Naive thymus-derived CD8-positive, alpha-beta T cell (primary cell): ENCODE data around the gene CHSY3. TPM values are rescaled to one million over a fixed set of nuclear protein-coding genes. Genes with fewer than 3 reads are reported as not detected.

ENCODE experiments used
- ATAC-seq, 2 donors: fragments of 150-1000 bp; cut with Tn5 transposase in 1 of 2; sonication (Bioruptor Pico), chemical (Tn5 transposase) in 1 of 2; 1 replicate in 1 of 2; 2 replicates in 1 of 2; pipeline ENCODE4 v1.10.0; 2021; ENCODE audit warnings: mild to moderate bottlenecking in 2 of 2, moderate library complexity in 2 of 2
- POLR2A ChIA-PET: fragments of 350-600 bp; sonication (Branson Sonifier 250); formaldehyde crosslinking; loops from one replicate; lab custom pipeline; 2021; ENCODE audit warnings: antibody characterized with exemption; lab: Charles Lee
- DNase-seq, 10 donors: peaks; one replicate each; pipeline versions ENCODE4 v3.0.0 to v3.0.0-alpha.2; 2020 to 2022
- H3K27ac Mint-ChIP-seq, 10 donors: one replicate each; pipeline ENCODE4 v1.8.0; 2020 to 2022; ENCODE audit warnings: mild to moderate bottlenecking in 10 of 10, mixed read lengths in 10 of 10, moderate library complexity in 4 of 10, inconsistent platforms in 1 of 10
- H3K27me3 Mint-ChIP-seq, 5 donors: one replicate each; pipeline ENCODE4 v1.8.0; 2021 to 2022; ENCODE audit warnings: mixed read lengths in 5 of 5
- H3K36me3 Mint-ChIP-seq, 3 donors: one replicate each; pipeline ENCODE4 v1.8.0; 2020 to 2022; ENCODE audit warnings: mixed read lengths in 3 of 3, mild to moderate bottlenecking in 2 of 3, inconsistent platforms in 1 of 3
- H3K4me1 Mint-ChIP-seq, 4 donors: one replicate each; pipeline ENCODE4 v1.8.0; 2021 to 2022; ENCODE audit warnings: mixed read lengths in 4 of 4
- H3K4me3 Mint-ChIP-seq, 10 donors: one replicate each; pipeline ENCODE4 v1.8.0; 2020 to 2022; ENCODE audit warnings: mild to moderate bottlenecking in 10 of 10, mixed read lengths in 10 of 10, moderate library complexity in 6 of 10, inconsistent platforms in 1 of 10
- H3K9me3 Mint-ChIP-seq, 9 donors: one replicate each; pipeline ENCODE4 v1.8.0; 2020 to 2022; ENCODE audit warnings: mixed read lengths in 9 of 9, mild to moderate bottlenecking in 3 of 9, inconsistent platforms in 1 of 9, moderate library complexity in 1 of 9
- polyA plus RNA-seq, 3 donors: library from polyadenylated mRNA; unstranded; fragments of 300-500 nt; fragmentation: Illumina TruSeq; gene quantifications; one replicate each; pipeline ENCODE4 v1.2.3, GENCODE V29; 2021
- total RNA-seq, 8 experiments: library from RNA in 2 of 8; stranded (reverse) in 2 of 8; gene quantifications; one replicate each; pipeline ENCODE4 v1.2.3 and lab custom pipeline; 2021 to 2026

Gene CHSY3
- total and polyA plus RNA-seq, 5 experiments from 2014 or later = 0.31 TPM; not detected in 4

DNA sequence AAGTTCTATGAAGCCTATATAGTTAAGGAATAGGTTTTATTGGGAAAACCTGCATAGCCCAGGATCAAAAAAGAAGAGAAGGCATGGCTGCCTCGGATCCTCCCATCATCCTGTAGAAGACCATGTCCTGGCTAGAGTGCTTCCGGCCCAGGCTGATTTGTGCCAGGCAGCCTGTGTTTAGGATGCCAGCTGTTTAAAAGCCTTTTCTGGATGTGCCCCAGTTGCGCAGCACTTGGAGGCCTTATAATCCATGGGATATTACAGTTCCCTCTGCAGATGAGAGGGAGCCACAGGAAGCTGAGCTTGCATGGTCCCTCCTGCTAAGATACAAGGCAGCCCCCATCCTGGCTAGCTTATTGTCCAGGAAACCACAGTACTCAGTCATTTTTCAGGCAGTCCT is 97.9 kb downstream of the CHSY3 start:
- ATAC-seq = no peak
- H3K27ac Mint-ChIP-seq = no peak overlapping the region

DNA sequence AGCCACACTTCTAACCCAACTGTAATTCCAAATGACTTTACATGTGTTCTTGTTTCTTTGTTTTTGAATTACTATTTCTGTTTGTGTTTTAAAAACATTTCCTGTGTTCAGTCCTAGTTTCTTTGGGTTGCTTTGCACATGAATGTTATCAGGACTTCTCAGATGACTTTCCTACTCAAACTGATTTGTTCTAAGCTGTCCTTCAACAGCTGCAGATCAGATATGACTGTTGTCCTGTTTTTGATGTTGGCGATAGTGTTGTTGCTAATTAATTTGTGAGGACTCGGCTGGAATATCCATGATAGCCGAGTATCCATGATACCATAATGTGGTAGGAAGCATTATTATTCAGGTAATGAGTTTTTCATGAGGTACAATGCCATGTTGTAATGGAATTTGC is 98.6 kb downstream of the CHSY3 start:
- H3K27me3 Mint-ChIP-seq = peaks cover 0 to 8% (median 3%) of the 10 kb centered on the region in 5 donors

More for the DNA sequence above, 97.9 kb downstream of the CHSY3 start:
- DNase-seq = no peak
- Mint-ChIP-seq H3K27me3 (peaks cover 0 to 8% (median 3%) of the 10 kb centered on the region in 5 donors), H3K4me3 (no peak overlapping the region), H3K36me3 (no peaks in the 10 kb centered on the region), H3K4me1 (no peaks in the 10 kb centered on the region), H3K9me3 (peaks cover 0 to 2% (median 0%) of the 10 kb centered on the region in 9 donors)
- POLR2A ChIA-PET = no interaction called here

DNA sequence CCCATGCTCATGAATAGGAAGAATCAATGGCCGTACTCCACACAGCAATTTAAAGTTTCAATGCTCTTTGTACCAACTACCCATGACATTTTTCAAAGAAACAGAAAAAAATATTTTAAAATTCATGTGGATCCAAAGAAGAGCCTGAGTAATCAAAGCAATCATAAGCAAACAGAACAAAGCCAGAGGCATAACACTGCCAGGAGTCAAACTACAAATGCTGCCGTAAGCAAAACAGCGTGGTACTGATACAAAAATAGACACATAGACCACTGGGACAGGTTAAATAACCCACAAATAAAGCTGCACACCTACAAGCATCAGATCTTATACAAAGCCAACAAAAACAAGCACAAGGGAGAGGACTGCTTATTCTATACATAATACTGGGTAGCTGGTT is 107.7 kb downstream of the CHSY3 start:
- no peak for DNase-seq
- Mint-ChIP-seq H3K27me3 (no peaks in the 10 kb centered on the region), H3K9me3 (peaks cover 0 to 41% (median 13%) of the 10 kb centered on the region in 9 donors), H3K27ac (no peak overlapping the region), H3K4me1 (no peaks in the 10 kb centered on the region), H3K36me3 (peaks cover 0 to 3% (median 0%) of the 10 kb centered on the region in 3 donors), H3K4me3 (no peak overlapping the region)
- no peak for ATAC-seq
- POLR2A ChIA-PET = no interaction called here

More for the DNA sequence above, 98.6 kb downstream of the CHSY3 start:
- POLR2A ChIA-PET = no interaction called here
- Mint-ChIP-seq H3K9me3 (peaks cover 0 to 4% (median 0%) of the 10 kb centered on the region in 9 donors), H3K27ac (no peak overlapping the region), H3K36me3 (no peaks in the 10 kb centered on the region), H3K4me1 (no peaks in the 10 kb centered on the region), H3K4me3 (no peak overlapping the region)
- ATAC-seq = no peak
- DNase-seq = no peak

DNA sequence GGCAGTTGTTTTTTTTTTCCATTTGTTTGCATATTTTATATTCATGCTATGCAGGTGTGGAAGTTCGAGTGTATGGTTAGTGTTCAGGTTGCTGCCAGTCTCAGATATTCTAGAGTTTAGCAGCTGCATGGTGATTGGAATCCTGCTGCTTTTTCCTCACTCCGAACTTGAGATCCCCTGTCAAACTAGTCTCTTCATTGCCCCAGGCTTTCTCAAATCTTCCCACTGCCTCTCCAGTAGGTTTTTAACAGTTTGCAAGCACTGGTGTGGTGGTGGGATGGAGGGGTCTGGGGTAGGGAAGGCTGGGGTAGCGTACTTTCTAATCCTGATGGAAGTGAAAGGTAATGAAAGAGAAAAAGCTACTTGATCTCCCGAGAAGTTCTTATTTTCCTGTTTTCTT is 112.9 kb downstream of the CHSY3 start:
- H3K9me3 Mint-ChIP-seq = peaks cover 0 to 16% (median 6%) of the 10 kb centered on the region in 9 donors
- H3K27me3 Mint-ChIP-seq = no peaks in the 10 kb centered on the region
- no peaks in the 10 kb centered on the region for H3K36me3 Mint-ChIP-seq
- POLR2A ChIA-PET = no interaction called here
- H3K27ac Mint-ChIP-seq = no peak overlapping the region
- DNase-seq (no peak), ATAC-seq (no peak)
- H3K4me3 Mint-ChIP-seq = no peak overlapping the region
- H3K4me1 Mint-ChIP-seq = no peaks in the 10 kb centered on the region

- no peak for ATAC-seq
- no peak overlapping the region for H3K4me3 Mint-ChIP-seq
- H3K27ac Mint-ChIP-seq = no peak overlapping the region
- DNase-seq = no peak
- H3K27me3 Mint-ChIP-seq = no peaks in the 10 kb centered on the region
- POLR2A ChIA-PET = no interaction called here
- no peaks in the 10 kb centered on the region for H3K4me1 Mint-ChIP-seq
- H3K36me3 Mint-ChIP-seq = no peaks in the 10 kb centered on the region
- H3K9me3 Mint-ChIP-seq = peaks cover 0 to 14% (median 4%) of the 10 kb centered on the region in 9 donors
These were observed 114.4 kb downstream of the CHSY3 start for GRCh38 chr5:130018641-130019040.

GRCh38 chr5:130021000-130021399 is 116.7 kb downstream of the CHSY3 start:
- ATAC-seq (no peak), DNase-seq (no peak)
- peaks cover 0 to 6% (median 0%) of the 10 kb centered on the region in 9 donors for H3K9me3 Mint-ChIP-seq
- H3K27me3 Mint-ChIP-seq = no peaks in the 10 kb centered on the region
- H3K27ac Mint-ChIP-seq = no peak overlapping the region
- H3K4me1 Mint-ChIP-seq = no peaks in the 10 kb centered on the region
- no peak overlapping the region for H3K4me3 Mint-ChIP-seq
- no peaks in the 10 kb centered on the region for H3K36me3 Mint-ChIP-seq
- POLR2A ChIA-PET = no interaction called here

GRCh38 chr5:130021876-130022275 is 117.6 kb downstream of the CHSY3 start:
- ATAC-seq (no peak), DNase-seq (no peak)
- Mint-ChIP-seq H3K27ac (no peak overlapping the region), H3K27me3 (no peaks in the 10 kb centered on the region), H3K4me1 (no peaks in the 10 kb centered on the region), H3K36me3 (no peaks in the 10 kb centered on the region), H3K9me3 (peaks cover 0 to 2% (median 0%) of the 10 kb centered on the region in 9 donors), H3K4me3 (no peak overlapping the region)
- POLR2A ChIA-PET = no interaction called here

GRCh38 chr5:130023604-130024003 is 119.3 kb downstream of the CHSY3 start:
- Mint-ChIP-seq H3K27ac (no peak overlapping the region), H3K27me3 (no peaks in the 10 kb centered on the region), H3K36me3 (no peaks in the 10 kb centered on the region), H3K4me3 (no peak overlapping the region), H3K4me1 (no peaks in the 10 kb centered on the region), H3K9me3 (peaks cover 0 to 3% (median 0%) of the 10 kb centered on the region in 9 donors)
- ATAC-seq (no peak), DNase-seq (no peak)
- POLR2A ChIA-PET = no interaction called here

GRCh38 chr5:130024006-130024405 is 119.7 kb downstream of the CHSY3 start:
- Mint-ChIP-seq H3K27me3 (no peaks in the 10 kb centered on the region), H3K4me3 (no peak overlapping the region), H3K36me3 (no peaks in the 10 kb centered on the region), H3K27ac (no peak overlapping the region), H3K9me3 (peaks cover 0 to 4% (median 0%) of the 10 kb centered on the region in 9 donors), H3K4me1 (no peaks in the 10 kb centered on the region)
- DNase-seq (no peak), ATAC-seq (no peak)
- POLR2A ChIA-PET = no interaction called here

- Mint-ChIP-seq H3K4me3 (no peak overlapping the region), H3K9me3 (peaks cover 0 to 4% (median 0%) of the 10 kb centered on the region in 9 donors), H3K27me3 (no peaks in the 10 kb centered on the region), H3K27ac (no peak overlapping the region), H3K36me3 (no peaks in the 10 kb centered on the region), H3K4me1 (no peaks in the 10 kb centered on the region)
- DNase-seq (no peak), ATAC-seq (no peak)
- POLR2A ChIA-PET = no interaction called here
These were observed 121.2 kb downstream of the CHSY3 start for GRCh38 chr5:130025511-130025910.

DNA sequence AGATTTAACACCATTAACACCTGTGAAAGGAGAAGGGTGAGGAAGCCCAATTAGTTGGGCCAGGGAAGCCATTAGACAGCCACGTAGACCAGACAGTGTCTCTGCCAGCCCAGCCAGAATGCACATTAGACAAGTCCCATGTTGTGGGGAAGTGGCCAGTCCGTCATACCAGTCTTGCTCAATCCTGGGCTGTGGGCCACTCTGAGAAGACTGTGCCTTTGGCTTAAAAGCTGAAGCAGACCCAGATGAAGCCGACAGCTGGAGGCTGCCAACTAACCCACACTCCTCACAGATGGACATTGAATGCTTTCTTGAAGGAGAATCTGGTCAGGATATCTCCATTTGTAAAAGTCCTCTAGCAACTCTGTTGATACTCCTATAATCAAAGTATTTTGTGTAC is 128.5 kb downstream of the CHSY3 start:
- ATAC-seq = no peak
- no peaks in the 10 kb centered on the region for H3K4me1 Mint-ChIP-seq
- POLR2A ChIA-PET = no interaction called here
- no peaks in the 10 kb centered on the region for H3K36me3 Mint-ChIP-seq
- peaks cover 0 to 7% (median 0%) of the 10 kb centered on the region in 9 donors for H3K9me3 Mint-ChIP-seq
- peaks cover 0 to 8% (median 3%) of the 10 kb centered on the region in 5 donors for H3K27me3 Mint-ChIP-seq
- no peak overlapping the region for H3K4me3 Mint-ChIP-seq
- no peak for DNase-seq
- H3K27ac Mint-ChIP-seq = no peak overlapping the region

DNA sequence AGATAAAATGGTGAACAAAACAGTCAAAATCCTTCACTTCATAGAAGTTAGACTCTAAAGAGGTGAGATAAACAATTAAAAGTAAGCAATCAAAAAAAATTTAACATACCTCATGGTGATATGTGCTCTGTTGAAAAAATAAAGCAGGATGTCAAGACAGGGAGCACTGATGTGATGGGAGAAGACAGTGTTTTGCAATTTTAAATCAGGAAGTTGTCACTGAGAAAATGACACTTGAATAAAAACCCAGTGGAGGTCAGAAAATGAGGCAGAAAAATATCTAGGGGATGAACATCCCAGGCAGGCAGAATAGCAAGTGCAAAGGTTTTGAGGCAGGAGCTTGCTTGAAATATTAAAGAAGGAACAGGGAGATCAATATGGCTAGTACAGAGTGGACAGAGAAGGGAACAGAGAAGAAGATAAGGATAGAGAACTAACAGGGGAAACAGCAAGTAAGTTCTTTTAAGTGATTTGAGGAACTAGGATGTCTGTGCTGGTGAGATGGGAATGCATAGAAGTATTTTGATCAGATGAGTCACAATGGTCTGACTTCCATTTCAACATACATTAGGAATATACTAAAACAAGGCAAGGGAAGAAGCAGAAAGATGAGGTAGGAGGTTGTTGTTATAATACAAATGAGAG is 130.4 kb downstream of the CHSY3 start:
- Mint-ChIP-seq H3K27me3 (peaks cover 0 to 8% (median 3%) of the 10 kb centered on the region in 5 donors), H3K36me3 (no peaks in the 10 kb centered on the region), H3K4me1 (no peaks in the 10 kb centered on the region), H3K4me3 (no peak overlapping the region), H3K9me3 (peaks cover 0 to 3% (median 0%) of the 10 kb centered on the region in 9 donors), H3K27ac (no peak overlapping the region)
- ATAC-seq (no peak), DNase-seq (no peak)
- POLR2A ChIA-PET = no interaction called here

DNA sequence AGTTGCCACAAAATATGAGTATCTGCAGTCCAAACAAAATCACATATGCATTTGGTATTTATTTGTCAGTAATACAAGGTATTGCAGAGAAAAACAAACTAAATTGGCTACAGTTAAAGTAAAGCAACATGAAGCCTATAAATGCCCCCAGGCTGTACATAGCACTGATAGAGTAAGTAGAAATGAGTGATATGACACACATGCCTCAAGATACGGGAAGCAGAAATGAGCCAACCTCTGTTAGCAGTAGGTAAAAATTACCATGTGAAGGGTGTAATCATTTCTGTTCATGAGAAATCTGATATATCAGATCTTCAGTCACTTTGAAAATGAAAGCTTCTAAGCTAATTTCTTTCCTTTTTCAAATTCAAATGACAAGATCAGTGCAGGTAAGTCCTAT is 131.1 kb downstream of the CHSY3 start:
- no peak overlapping the region for H3K27ac Mint-ChIP-seq
- no peaks in the 10 kb centered on the region for H3K4me1 Mint-ChIP-seq
- H3K27me3 Mint-ChIP-seq = peaks cover 0 to 8% (median 3%) of the 10 kb centered on the region in 5 donors
- H3K36me3 Mint-ChIP-seq = no peaks in the 10 kb centered on the region
- POLR2A ChIA-PET = no interaction called here
- no peak for DNase-seq
- no peak for ATAC-seq
- H3K9me3 Mint-ChIP-seq = peaks cover 0 to 3% (median 0%) of the 10 kb centered on the region in 9 donors
- no peak overlapping the region for H3K4me3 Mint-ChIP-seq

- POLR2A ChIA-PET = no interaction called here
- H3K4me1 Mint-ChIP-seq = no peaks in the 10 kb centered on the region
- DNase-seq (no peak), ATAC-seq (no peak)
- peaks cover 0 to 8% (median 3%) of the 10 kb centered on the region in 5 donors for H3K27me3 Mint-ChIP-seq
- H3K9me3 Mint-ChIP-seq = peaks cover 0 to 3% (median 0%) of the 10 kb centered on the region in 9 donors
- H3K4me3 Mint-ChIP-seq = no peak overlapping the region
- no peaks in the 10 kb centered on the region for H3K36me3 Mint-ChIP-seq
- no peak overlapping the region for H3K27ac Mint-ChIP-seq
These were observed 133.6 kb downstream of the CHSY3 start for GRCh38 chr5:130037905-130038304.
